ENCODE measurements around the gene DBT. TPM values are rescaled to one million over a fixed set of nuclear protein-coding genes. Genes with fewer than 3 reads are reported as not detected.
"Not testable (repeated sequence)": the region's sequence is repeated elsewhere in the genome, so short reads cannot be mapped to it uniquely, and the experiment has no call there.

The DBT gene
- total RNA-seq, 1 experiment from 2014 or later = 7.8 TPM

GRCh38 chr1:100250807-100251206 is 1.2 kb upstream of the DBT start:
- no peak for DNase-seq (ENCODE audit: low spot score)

- DNase-seq (ENCODE audit: low spot score) = no peak
These were observed 630 bp upstream of the DBT start for GRCh38 chr1:100250264-100250663.

GRCh38 chr1:100249155-100249536 is 488 bp downstream of the DBT start:
- no peak for DNase-seq (ENCODE audit: low spot score)

DNA sequence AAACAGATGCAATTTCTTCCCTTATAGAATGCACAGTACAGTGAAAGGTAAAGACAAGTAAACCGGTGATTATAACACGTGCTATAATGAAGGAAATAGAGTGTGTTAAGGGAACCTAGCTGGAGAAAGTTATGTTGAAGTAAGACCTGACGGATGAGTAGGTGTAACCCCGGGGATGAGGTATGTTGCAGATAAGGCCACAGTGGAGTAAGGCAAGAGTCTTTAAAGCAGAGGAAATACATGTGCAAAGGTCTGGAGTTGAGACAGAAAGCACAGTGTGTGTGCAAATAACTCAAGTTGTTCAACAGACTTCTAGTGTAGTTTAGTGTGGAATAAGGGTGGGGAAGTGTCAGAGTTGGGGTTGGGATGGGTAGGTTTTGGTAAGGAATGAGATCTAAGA is 2.9 kb downstream of the DBT start:
- DNase-seq (ENCODE audit: low spot score) = no peak

- DNase-seq (ENCODE audit: low spot score) = no peak
These were observed 9.0 kb downstream of the DBT start for GRCh38 chr1:100240631-100241030.

GRCh38 chr1:100239961-100240360 is 9.7 kb downstream of the DBT start:
- no peak for DNase-seq (ENCODE audit: low spot score)

- no peak for DNase-seq (ENCODE audit: low spot score)
These were observed 12.5 kb downstream of the DBT start for GRCh38 chr1:100237091-100237490.

DNA sequence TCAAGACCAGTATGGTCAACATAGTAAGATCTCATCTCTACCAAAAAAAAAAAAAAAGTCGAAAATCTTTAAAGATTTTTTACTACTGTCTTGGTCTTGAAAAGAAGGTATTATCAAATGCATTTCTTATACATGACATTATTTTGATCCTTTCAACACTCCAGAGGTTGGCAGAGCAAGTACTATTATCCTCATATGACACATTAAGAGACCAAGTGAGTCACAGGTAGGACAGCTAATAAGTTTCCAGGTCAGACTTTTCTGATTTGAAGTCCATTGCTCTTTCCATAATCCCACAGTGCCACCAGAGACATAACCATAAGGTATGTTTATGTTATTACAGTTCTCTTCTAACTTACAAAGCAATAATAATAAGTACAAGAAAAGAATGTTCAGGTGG is 15.2 kb downstream of the DBT start:
- no peak for DNase-seq (ENCODE audit: low spot score)

- DNase-seq (ENCODE audit: low spot score) = not testable (repeated sequence)
These were observed 16.1 kb downstream of the DBT start for GRCh38 chr1:100233566-100233965.

- no peak for DNase-seq (ENCODE audit: low spot score)
These were observed 17.5 kb downstream of the DBT start for GRCh38 chr1:100232156-100232555.

GRCh38 chr1:100231721-100232120 is 17.9 kb downstream of the DBT start:
- DNase-seq (ENCODE audit: low spot score) = no peak

DNA sequence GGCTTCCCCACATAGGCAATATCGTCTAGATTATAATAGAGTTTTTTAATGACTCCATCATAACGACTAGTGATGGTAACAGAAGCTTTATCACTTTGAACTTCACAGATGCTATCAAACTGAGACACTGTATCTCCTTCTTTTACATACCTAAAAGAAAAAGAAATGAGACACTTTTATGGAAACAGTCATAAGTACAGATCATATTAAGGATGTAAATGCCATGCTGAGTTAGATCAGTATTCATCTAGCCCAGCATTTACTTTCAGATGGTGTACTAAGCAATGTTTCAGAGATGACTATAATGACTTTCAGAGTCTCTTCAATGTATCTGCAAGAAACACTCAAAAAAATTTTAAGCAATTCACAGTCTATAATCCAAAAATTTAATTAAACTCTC is 18.9 kb downstream of the DBT start:
- no peak for DNase-seq (ENCODE audit: low spot score)

GRCh38 chr1:100229681-100230443 is 19.8 kb downstream of the DBT start:
- DNase-seq (ENCODE audit: low spot score) = no peak

DNA sequence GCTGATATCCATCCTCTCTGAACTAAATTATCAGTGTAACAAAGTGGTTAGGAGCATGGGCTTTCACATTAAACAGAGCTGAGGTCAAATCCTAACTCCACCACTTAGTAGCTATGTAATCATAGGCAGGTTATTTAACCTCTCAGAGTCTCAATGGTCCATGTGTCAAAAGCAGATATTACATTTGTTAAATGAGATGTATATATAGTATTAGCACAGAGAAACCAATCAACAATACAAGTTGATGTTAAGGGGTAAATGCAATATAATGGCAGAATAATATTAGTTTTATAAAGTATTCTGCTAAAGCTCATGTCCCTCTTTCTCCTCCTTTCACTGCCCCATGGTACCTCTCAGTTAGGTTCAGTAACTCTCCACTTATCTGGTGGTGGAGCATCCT is 27.2 kb downstream of the DBT start:
- no peak for DNase-seq (ENCODE audit: low spot score)

GRCh38 chr1:100219883-100220282 is 29.8 kb downstream of the DBT start:
- no peak for DNase-seq (ENCODE audit: low spot score)

- no peak for DNase-seq (ENCODE audit: low spot score)
These were observed 30.2 kb downstream of the DBT start for GRCh38 chr1:100219457-100219856.

- no peak for DNase-seq (ENCODE audit: low spot score)
These were observed 31.8 kb downstream of the DBT start for GRCh38 chr1:100217834-100218233.

DNA sequence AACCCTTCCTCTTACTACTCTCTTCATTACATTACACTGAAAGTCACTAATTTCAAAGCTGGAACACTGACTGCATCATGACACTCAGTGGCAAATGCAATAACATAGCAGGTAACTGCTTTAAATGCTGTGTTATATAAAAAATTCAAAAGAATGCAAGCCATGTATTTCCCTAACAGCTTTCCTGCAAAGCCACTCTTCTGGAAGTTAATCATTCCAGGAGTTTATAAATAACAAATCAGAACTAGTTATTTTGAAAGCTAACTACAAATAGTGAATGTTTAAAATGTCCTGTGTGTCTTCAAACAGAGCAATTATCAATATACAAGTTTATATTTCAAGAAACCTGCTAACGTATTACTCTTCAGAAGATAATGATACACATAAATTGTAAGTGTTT is 34.5 kb downstream of the DBT start:
- DNase-seq (ENCODE audit: low spot score) = no peak

- DNase-seq (ENCODE audit: low spot score) = no peak
These were observed 36.5 kb downstream of the DBT start for GRCh38 chr1:100213141-100213540.

DNA sequence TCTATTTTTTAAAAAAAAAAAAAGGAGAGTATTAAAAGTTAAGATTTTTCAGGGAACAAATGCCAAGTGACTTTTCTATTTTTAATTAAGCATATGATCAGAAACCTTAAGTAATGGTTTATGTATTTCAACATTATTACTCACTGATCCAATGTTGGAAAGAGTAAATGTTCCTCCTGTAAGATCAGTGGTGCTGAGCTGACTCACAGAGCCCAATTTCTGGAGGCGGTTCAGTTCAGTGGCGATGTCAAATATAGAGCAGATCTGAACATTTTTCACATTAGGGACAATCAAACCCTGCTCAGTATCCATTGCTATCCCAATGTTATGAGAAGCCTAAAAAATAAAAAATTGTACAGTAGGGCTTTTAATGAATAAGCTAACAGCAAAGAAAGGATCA is 43.3 kb downstream of the DBT start:
- no peak for DNase-seq (ENCODE audit: low spot score)

DNA sequence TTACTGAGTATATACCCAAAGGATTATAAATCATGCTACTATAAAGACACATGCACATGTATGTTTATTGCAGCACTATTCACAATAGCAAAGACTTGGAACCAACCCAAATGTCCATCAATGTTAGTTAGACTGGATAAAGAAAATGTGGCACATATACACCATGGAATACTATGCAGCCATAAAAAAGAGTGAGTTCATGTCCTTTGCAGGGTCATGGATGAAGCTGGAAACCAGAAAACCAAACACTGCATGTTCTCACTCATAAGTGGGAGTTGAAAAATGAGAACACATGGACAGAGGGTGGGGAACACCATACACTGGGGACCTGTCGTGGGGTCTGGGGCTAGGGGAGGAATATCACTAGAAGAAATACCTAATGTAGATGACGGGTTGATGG is 44.0 kb downstream of the DBT start:
- DNase-seq (ENCODE audit: low spot score) = not testable (repeated sequence)

GRCh38 chr1:100205103-100205502 is 44.5 kb downstream of the DBT start:
- not testable (repeated sequence) for DNase-seq (ENCODE audit: low spot score)

DNA sequence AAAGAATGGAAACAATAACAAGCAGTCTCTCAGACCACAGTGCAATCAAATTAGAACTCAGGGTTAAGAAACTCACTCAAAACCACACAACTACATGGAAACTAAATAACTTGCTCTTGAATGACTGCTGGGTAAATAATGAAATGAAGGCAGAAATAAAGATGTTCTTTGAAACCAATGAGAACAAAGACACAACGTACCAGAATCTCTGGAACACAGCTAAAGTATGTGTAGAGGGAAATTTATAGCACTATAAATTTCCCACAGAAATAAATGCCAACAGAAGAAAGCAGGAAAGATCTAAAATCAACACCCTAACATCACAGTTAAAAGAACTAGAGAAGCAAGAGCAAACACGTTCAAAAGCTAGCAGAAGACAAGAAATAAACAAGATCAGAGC is 46.9 kb downstream of the DBT start:
- not testable (repeated sequence) for DNase-seq (ENCODE audit: low spot score)

GRCh38 chr1:100200060-100200459 is 49.6 kb downstream of the DBT start:
- DNase-seq (ENCODE audit: low spot score) = not testable (repeated sequence)

Data from H4 (cell line).